GM04504 (cell line): Measurements from ENCODE around the gene CADM2.
"Not testable (repeated sequence)": the region's sequence is repeated elsewhere in the genome, so short reads cannot be mapped to it uniquely, and the experiment has no call there.

Source experiments
- DNase-seq: peaks from one replicate; pipeline ENCODE4 v3.0.0-alpha.2; 2012; ENCODE audit warnings: low read depth

The CADM2 gene

GRCh38 chr3:85960793-85961192 lies 1002.0 kb downstream of the CADM2 start:
- DNase-seq: no peak

- no peak for DNase-seq
Observed at GRCh38 chr3:85977615-85978338, 1019.0 kb downstream of the CADM2 start.

GRCh38 chr3:85979034-85979433 lies 1020.2 kb downstream of the CADM2 start:
- no peak for DNase-seq

GRCh38 chr3:85989581-85989980 lies 1030.8 kb downstream of the CADM2 start:
- not testable (repeated sequence) for DNase-seq

- DNase-seq: no peak
Observed at GRCh38 chr3:86029590-86029989, 1070.8 kb downstream of the CADM2 start.

- DNase-seq: no peak
Observed at GRCh38 chr3:86037916-86038315, 1079.1 kb downstream of the CADM2 start.

GRCh38 chr3:86046436-86047136 lies 1087.8 kb downstream of the CADM2 start:
- DNase-seq: no peak

- no peak for DNase-seq
Observed at GRCh38 chr3:86047161-86047560, 1088.4 kb downstream of the CADM2 start.

GRCh38 chr3:86051058-86051457 lies 1092.3 kb downstream of the CADM2 start:
- DNase-seq: no peak

- DNase-seq: no peak
Observed at GRCh38 chr3:86056032-86056431, 1097.2 kb downstream of the CADM2 start.

- DNase-seq: no peak
Observed at GRCh38 chr3:86056962-86057361, 1098.2 kb downstream of the CADM2 start.

- DNase-seq: no peak
Observed at GRCh38 chr3:86073799-86074198, 1115.0 kb downstream of the CADM2 start.

- no peak for DNase-seq
Observed at GRCh38 chr3:86087160-86087871, 1128.5 kb downstream of the CADM2 start.

- no peak for DNase-seq
Observed at GRCh38 chr3:86104154-86104553, 1145.4 kb downstream of the CADM2 start.

GRCh38 chr3:86109434-86109833 lies 1150.6 kb downstream of the CADM2 start:
- no peak for DNase-seq
